Stimulated activated CD4-positive, alpha-beta T cell treated with anti-CD3 and anti-CD28 coated beads, Interleukin-4, amount 100 ng/mL, for 4 hours (primary cell): Measurements from ENCODE around the gene HIVEP3.

Source experiments
- DNase-seq, 2 experiments: peaks; one replicate each; pipeline ENCODE4 v3.0.0-alpha.2; 2020

HIVEP3 gene

GRCh38 chr1:41726292-41726691 lies 192.4 kb downstream of the HIVEP3 start:
- DNase-seq = no peak

- no peak for DNase-seq
Observed at GRCh38 chr1:41724926-41725325, 193.8 kb downstream of the HIVEP3 start.

- no peak for DNase-seq
Observed at GRCh38 chr1:41724248-41724647, 194.5 kb downstream of the HIVEP3 start.

- no peak for DNase-seq
Observed at GRCh38 chr1:41723786-41724185, 194.9 kb downstream of the HIVEP3 start.

- DNase-seq = no peak
Observed at GRCh38 chr1:41722184-41722583, 196.5 kb downstream of the HIVEP3 start.

GRCh38 chr1:41720861-41721410 lies 197.8 kb downstream of the HIVEP3 start:
- no peak for DNase-seq

- DNase-seq = no peak
Observed at GRCh38 chr1:41719590-41719989, 199.1 kb downstream of the HIVEP3 start.

- no peak for DNase-seq
Observed at GRCh38 chr1:41719128-41719527, 199.6 kb downstream of the HIVEP3 start.

- no peak for DNase-seq
Observed at GRCh38 chr1:41718497-41718896, 200.2 kb downstream of the HIVEP3 start.

- no peak for DNase-seq
Observed at GRCh38 chr1:41716188-41717130, 202.3 kb downstream of the HIVEP3 start.

GRCh38 chr1:41715441-41716095 lies 203.2 kb downstream of the HIVEP3 start:
- DNase-seq = no peak

- DNase-seq = no peak
Observed at GRCh38 chr1:41714638-41715389, 203.9 kb downstream of the HIVEP3 start.

- no peak for DNase-seq
Observed at GRCh38 chr1:41713557-41714327, 205.0 kb downstream of the HIVEP3 start.

- no peak for DNase-seq
Observed at GRCh38 chr1:41713141-41713540, 205.6 kb downstream of the HIVEP3 start.

GRCh38 chr1:41712695-41713094 lies 206.0 kb downstream of the HIVEP3 start:
- DNase-seq = no peak

- no peak for DNase-seq
Observed at GRCh38 chr1:41712081-41712480, 206.6 kb downstream of the HIVEP3 start.

- DNase-seq = no peak
Observed at GRCh38 chr1:41711581-41711980, 207.1 kb downstream of the HIVEP3 start.

GRCh38 chr1:41710980-41711379 lies 207.7 kb downstream of the HIVEP3 start:
- no peak for DNase-seq

- DNase-seq = no peak
Observed at GRCh38 chr1:41709873-41710272, 208.8 kb downstream of the HIVEP3 start.

- no peak for DNase-seq
Observed at GRCh38 chr1:41709331-41709730, 209.4 kb downstream of the HIVEP3 start.

GRCh38 chr1:41708332-41708731 lies 210.4 kb downstream of the HIVEP3 start:
- DNase-seq = no peak

- DNase-seq = no peak
Observed at GRCh38 chr1:41707793-41708192, 210.9 kb downstream of the HIVEP3 start.
